HEK293 (cell line): ENCODE data around the gene DCAF5.
A peak's percentile ranks its signal among the peaks of the same experiment; 100 is the strongest.

Experiments
- INSM2 ChIP-seq: fragments of 450-650 bp; formaldehyde crosslinking; IDR thresholded peaks from 2 replicates; pipeline ENCODE4 v1.5.1; 2016; ENCODE audit warnings: missing biosample characterization, missing genetic modification characterization
- OSR2 ChIP-seq: fragments of 450-650 bp; formaldehyde crosslinking; IDR thresholded peaks from 2 replicates; pipeline ENCODE4 v1.5.1; 2016; ENCODE audit warnings: missing biosample characterization, missing genetic modification characterization
- SALL2 ChIP-seq: fragments of 450-650 bp; formaldehyde crosslinking; IDR thresholded peaks from 2 replicates; pipeline ENCODE4 v1.5.0; 2017; ENCODE audit warnings: missing biosample characterization, mild to moderate bottlenecking, missing genetic modification characterization, borderline replicate concordance
- SP7 ChIP-seq: fragments of 450-650 bp; formaldehyde crosslinking; IDR thresholded peaks from 2 replicates; pipeline ENCODE4 v1.5.1; 2016; ENCODE audit warnings: missing biosample characterization, missing genetic modification characterization
- TCF7L2 ChIP-seq: IDR thresholded peaks from 2 replicates; pipeline ENCODE4 v1.6.1; 2011; ENCODE audit warnings: low read depth, mild to moderate bottlenecking, inconsistent platforms, low read length, moderate library complexity, borderline replicate concordance
- ZBTB1 ChIP-seq: fragments of 450-650 bp; formaldehyde crosslinking; IDR thresholded peaks from 2 replicates; pipeline ENCODE4 v1.5.1; 2016; ENCODE audit warnings: missing biosample characterization, missing genetic modification characterization
- ZBTB21 ChIP-seq: fragments of 450-650 bp; formaldehyde crosslinking; IDR thresholded peaks from 2 replicates; pipeline ENCODE4 v1.5.1; 2017; ENCODE audit warnings: missing biosample characterization, missing genetic modification characterization
- ZBTB48 ChIP-seq: fragments of 450-650 bp; formaldehyde crosslinking; IDR thresholded peaks from 2 replicates; pipeline ENCODE4 v1.5.1; 2016; ENCODE audit warnings: missing biosample characterization, missing genetic modification characterization
- ZNF121 ChIP-seq: fragments of 450-650 bp; formaldehyde crosslinking; IDR thresholded peaks from 2 replicates; pipeline ENCODE4 v1.5.1; 2016; ENCODE audit warnings: missing biosample characterization, missing genetic modification characterization
- ZNF148 ChIP-seq: fragments of 450-650 bp; formaldehyde crosslinking; IDR thresholded peaks from 2 replicates; pipeline ENCODE4 v1.5.0; 2017; ENCODE audit warnings: missing biosample characterization, missing genetic modification characterization, borderline replicate concordance
- ZNF174 ChIP-seq: fragments of 450-650 bp; formaldehyde crosslinking; IDR thresholded peaks from 2 replicates; pipeline ENCODE4 v1.5.0; 2017; ENCODE audit warnings: missing biosample characterization, mild to moderate bottlenecking, missing genetic modification characterization
- ZNF221 ChIP-seq: fragments of 450-650 bp; formaldehyde crosslinking; IDR thresholded peaks from 2 replicates; pipeline ENCODE4 v1.5.1; 2017; ENCODE audit warnings: missing biosample characterization, missing genetic modification characterization, borderline replicate concordance
- ZNF280C ChIP-seq: fragments of 450-650 bp; formaldehyde crosslinking; IDR thresholded peaks from 2 replicates; pipeline ENCODE4 v1.5.1; 2016; ENCODE audit warnings: missing biosample characterization, missing genetic modification characterization
- ZNF302 ChIP-seq: fragments of 450-650 bp; formaldehyde crosslinking; IDR thresholded peaks from 2 replicates; pipeline ENCODE4 v1.5.1; 2016; ENCODE audit warnings: missing biosample characterization, missing genetic modification characterization, low read depth
- ZNF335 ChIP-seq: fragments of 450-650 bp; formaldehyde crosslinking; conservative IDR thresholded peaks from 2 replicates; pipeline ENCODE4 v1.5.1; 2016; ENCODE audit warnings: missing biosample characterization, missing genetic modification characterization
- ZNF404 ChIP-seq: fragments of 450-650 bp; formaldehyde crosslinking; IDR thresholded peaks from 2 replicates; pipeline ENCODE4 v1.5.1; 2017; ENCODE audit warnings: missing biosample characterization, missing genetic modification characterization
- ZNF449 ChIP-seq: fragments of 450-650 bp; formaldehyde crosslinking; IDR thresholded peaks from 2 replicates; pipeline ENCODE4 v1.5.1; 2017; ENCODE audit warnings: missing biosample characterization, mild to moderate bottlenecking, missing genetic modification characterization, moderate library complexity
- ZNF488 ChIP-seq: fragments of 450-650 bp; formaldehyde crosslinking; IDR thresholded peaks from 2 replicates; pipeline ENCODE4 v1.5.1; 2016; ENCODE audit warnings: missing biosample characterization, missing genetic modification characterization
- ZNF548 ChIP-seq: fragments of 450-650 bp; formaldehyde crosslinking; IDR thresholded peaks from 2 replicates; pipeline ENCODE4 v1.5.1; 2016; ENCODE audit warnings: missing biosample characterization, missing genetic modification characterization
- ZNF549 ChIP-seq: fragments of 450-650 bp; IDR thresholded peaks from 2 replicates; pipeline ENCODE4 v1.5.1; 2018; ENCODE audit warnings: missing biosample characterization, missing genetic modification characterization, mild to moderate bottlenecking, inconsistent platforms, moderate library complexity
- ZNF585B ChIP-seq: fragments of 450-650 bp; formaldehyde crosslinking; IDR thresholded peaks from 2 replicates; pipeline ENCODE4 v1.5.1; 2016; ENCODE audit warnings: missing biosample characterization, missing genetic modification characterization
- ZNF626 ChIP-seq: fragments of 450-650 bp; sonication (Bioruptor Pico); formaldehyde crosslinking; IDR thresholded peaks from 2 replicates; pipeline ENCODE4 v1.5.1; 2018; ENCODE audit warnings: missing biosample characterization, missing genetic modification characterization, inconsistent platforms
- ZNF639 ChIP-seq: fragments of 450-650 bp; formaldehyde crosslinking; IDR thresholded peaks from 2 replicates; pipeline ENCODE4 v1.5.1; 2016; ENCODE audit warnings: missing biosample characterization, missing genetic modification characterization
- ZNF645 ChIP-seq: fragments of 450-650 bp; formaldehyde crosslinking; IDR thresholded peaks from 2 replicates; pipeline ENCODE4; 2016; ENCODE audit warnings: missing biosample characterization, missing genetic modification characterization
- ZNF704 ChIP-seq: fragments of 450-650 bp; formaldehyde crosslinking; IDR thresholded peaks from 2 replicates; pipeline ENCODE4 v1.5.1; 2016; ENCODE audit warnings: missing biosample characterization, missing genetic modification characterization
- ZNF777 ChIP-seq: fragments of 450-650 bp; formaldehyde crosslinking; IDR thresholded peaks from 2 replicates; pipeline ENCODE4 v1.5.1; 2017; ENCODE audit warnings: missing biosample characterization, missing genetic modification characterization, borderline replicate concordance

Gene DCAF5

GRCh38 chr14:69132513-69133181 is 20.3 kb downstream of the DCAF5 start (continued):
- TF ChIP-seq INSM2 (tag by site-specific recombination): peak; percentile 24; the same call in 1 of the 2 replicates
- TF ChIP-seq ZNF626 (tag by site-specific recombination): no peak
- peak; percentile 77 for TF ChIP-seq SP7 (tag by site-specific recombination)
- no peak for TF ChIP-seq ZNF221 (tag by site-specific recombination)
- no peak for TF ChIP-seq ZNF488 (tag by site-specific recombination)
- TF ChIP-seq ZNF585B (tag by site-specific recombination): no peak
- no peak for TF ChIP-seq ZNF645 (tag by site-specific recombination)
- TF ChIP-seq ZNF148 (tag by site-specific recombination): no peak
- no peak for TF ChIP-seq TCF7L2
- no peak for TF ChIP-seq ZBTB1 (tag by site-specific recombination)
- no peak for TF ChIP-seq ZNF777
- TF ChIP-seq ZBTB21 (tag by site-specific recombination): no peak
- TF ChIP-seq ZNF639 (tag by site-specific recombination): no peak
- TF ChIP-seq ZNF548 (tag by site-specific recombination): no peak
- no peak for TF ChIP-seq ZNF549
- no peak for TF ChIP-seq SALL2 (tag by site-specific recombination)
- TF ChIP-seq ZBTB48 (tag by site-specific recombination): no peak
- no peak for TF ChIP-seq ZNF449 (tag by site-specific recombination)
- TF ChIP-seq ZNF404 (tag by site-specific recombination): no peak
- no peak for TF ChIP-seq ZNF335 (tag by site-specific recombination)
- no peak for TF ChIP-seq ZNF704
- TF ChIP-seq ZNF121 (tag by site-specific recombination): no peak
- TF ChIP-seq ZNF280C (tag by site-specific recombination): no peak
- no peak for TF ChIP-seq ZNF302 (tag by site-specific recombination)
- TF ChIP-seq OSR2 (tag by site-specific recombination): peak; percentile 56; the same call in 1 of the 2 replicates
- TF ChIP-seq ZNF174 (tag by site-specific recombination): no peak
